NCI-H1436 (cell line): ENCODE measurements around the gene TRMT10C.
"Not testable (repeated sequence)": the region's sequence is repeated elsewhere in the genome, so short reads cannot be mapped to it uniquely, and the experiment has no call there.

ENCODE experiments used
- DNase-seq: peaks from one replicate; lab custom pipeline; 2025; lab: John Stamatoyannopoulos, UW

TRMT10C gene

GRCh38 chr3:101561630-101562328, at the start of gene TRMT10C:
TRMT10C (plus strand) TSS chr3:101561868; CDS start chr3:101564782, 2,914 bp downstream.
- peak; percentile 91 for DNase-seq

GRCh38 chr3:101512396-101512645, 49.3 kb upstream of the TRMT10C start:
- no peak for DNase-seq

DNA sequence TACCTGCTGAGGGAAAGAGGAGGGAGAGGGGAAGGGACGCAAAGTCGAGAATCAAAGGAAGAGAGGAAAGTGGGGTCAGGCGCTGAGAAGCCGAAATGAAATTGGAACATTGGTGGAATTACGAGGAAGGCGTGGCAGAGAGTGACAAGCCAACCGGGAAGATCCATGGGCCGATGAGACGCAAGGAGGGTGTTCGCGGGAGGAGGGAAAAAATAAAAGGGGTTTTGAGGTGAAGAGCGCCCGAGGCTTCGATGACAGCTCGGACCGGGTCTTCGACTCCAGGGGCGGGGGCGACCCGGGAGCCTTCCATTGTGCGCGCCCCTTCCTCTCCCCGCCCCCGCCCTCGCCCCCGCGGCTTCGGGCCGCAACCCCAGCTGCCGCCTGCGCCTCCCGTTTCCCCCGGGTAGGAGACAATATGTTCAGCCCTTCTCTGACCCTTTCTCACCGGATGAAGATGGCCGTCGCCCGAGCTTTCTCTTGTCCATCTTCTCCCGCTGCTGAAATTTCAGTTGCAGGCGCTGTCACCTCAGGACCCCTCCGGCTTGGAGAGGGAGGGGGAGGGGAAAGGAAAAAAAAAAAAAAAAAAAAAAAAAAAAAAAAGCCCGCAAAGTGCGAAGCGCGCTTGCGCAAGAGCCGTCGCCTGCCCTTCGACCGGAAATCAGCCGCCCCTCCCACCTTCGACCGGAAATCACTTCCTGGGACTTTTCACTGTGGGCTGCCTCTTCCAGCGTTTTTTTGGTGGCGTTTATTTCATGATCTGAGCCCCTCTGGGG, 48.8 kb upstream of the TRMT10C start, which contains the start of gene SENP7:
TSS of gene SENP7 (minus strand) at position 567 of the 773 bp plus-strand sequence. CDS start at position 485, 82 bp downstream.
- DNase-seq = peak; percentile 85

GRCh38 chr3:101513419-101513986, 48.2 kb upstream of the TRMT10C start:
- peak; percentile 67 for DNase-seq

DNA sequence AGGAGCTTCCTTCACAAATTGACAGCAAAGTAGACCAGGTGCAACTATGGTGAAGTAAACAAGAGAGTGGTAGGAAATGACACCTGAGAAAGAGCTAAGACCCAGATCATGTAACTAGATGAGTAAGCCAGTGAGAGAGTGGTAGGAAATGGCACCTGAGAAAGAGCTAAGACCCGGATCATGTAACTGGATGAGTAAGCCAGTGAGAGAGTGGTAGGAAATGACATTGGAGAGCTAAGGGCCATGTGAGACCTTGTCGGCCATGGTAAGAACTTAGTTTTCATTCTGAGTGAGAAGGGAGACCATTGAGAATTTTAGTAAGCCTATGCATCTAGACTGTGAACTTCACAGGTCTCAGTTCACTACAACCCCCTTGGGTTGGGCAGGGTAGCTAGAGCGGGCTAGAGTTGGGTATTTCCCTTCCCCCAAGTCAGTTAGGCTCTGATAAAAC, 43.2 kb upstream of the TRMT10C start:
- no peak for DNase-seq

DNA sequence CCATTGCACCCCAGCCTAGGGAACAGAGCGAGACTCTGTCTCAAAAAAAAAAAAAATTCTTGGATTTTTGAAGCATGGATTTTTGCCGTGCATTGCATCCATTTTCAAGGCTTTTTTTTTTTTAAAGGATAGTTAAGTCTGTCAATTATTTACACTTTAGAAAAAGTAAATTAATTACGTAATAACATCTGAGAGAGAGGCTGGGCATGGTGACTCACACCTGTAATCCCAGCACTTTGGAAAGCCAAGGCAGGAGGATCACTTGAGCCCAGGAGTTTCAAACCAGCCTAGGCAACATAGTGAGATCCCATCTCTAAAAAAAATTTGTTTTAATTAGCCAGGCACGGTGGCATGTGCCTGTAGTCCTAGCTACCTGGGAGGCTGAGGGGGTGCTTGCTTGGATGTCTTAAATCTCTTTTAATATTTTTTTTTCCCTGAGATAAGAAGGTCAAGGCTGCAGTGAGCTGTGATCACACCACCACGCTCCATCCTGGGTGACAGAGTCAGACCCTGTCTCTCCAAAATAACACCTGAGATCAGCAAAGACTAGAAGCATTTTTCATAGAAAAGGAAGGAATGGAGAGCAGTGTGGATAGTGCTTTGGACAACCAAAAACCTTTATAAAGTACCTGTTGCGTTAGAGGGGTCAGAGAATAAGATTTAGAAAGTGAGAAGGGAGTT, 41.8 kb upstream of the TRMT10C start:
- no peak for DNase-seq

DNA sequence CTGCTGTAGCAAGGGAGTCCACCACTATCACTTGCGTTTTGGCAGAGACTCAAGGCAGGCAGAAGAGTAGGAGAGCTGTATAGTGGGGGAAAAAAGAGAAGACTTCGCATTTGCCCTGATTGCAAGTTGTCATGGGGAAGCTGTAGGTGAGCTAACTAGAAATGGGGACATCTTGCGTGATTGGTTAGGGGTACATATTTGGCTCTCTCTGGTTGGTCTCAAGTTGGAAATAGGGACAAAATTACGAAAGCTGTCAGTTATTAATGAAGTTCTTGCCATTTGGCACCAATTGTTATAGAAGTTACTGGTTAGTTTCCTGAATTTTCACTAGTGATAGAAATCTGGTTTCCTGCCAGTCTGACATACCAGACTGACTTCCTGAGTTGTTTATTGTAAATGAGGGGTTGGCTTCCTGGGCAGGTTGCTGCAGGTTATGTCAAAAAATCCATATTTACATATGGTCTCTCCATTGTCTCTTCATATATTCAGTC, 40.4 kb upstream of the TRMT10C start:
- DNase-seq = no peak

GRCh38 chr3:101527441-101527840, 34.2 kb upstream of the TRMT10C start:
- no peak for DNase-seq

DNA sequence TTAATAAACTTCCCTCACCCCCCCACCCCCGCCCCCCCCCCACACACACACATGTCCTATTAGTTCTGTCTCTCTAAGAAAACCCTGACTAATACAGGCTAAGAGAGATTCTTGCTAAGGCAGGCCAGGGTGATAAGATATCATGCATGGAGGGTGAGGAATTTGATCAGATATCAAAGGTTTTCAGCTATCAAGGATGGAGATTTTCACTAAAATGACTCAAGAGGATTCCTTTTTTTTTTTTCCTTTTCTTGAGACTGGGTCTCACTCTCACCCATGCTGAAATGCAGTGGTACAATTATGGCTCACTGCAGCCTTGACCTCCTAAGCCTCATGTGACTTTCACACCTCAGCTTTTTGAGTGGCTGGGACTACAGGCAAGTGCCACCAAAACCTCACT, 33.8 kb upstream of the TRMT10C start:
- DNase-seq = no peak

DNA sequence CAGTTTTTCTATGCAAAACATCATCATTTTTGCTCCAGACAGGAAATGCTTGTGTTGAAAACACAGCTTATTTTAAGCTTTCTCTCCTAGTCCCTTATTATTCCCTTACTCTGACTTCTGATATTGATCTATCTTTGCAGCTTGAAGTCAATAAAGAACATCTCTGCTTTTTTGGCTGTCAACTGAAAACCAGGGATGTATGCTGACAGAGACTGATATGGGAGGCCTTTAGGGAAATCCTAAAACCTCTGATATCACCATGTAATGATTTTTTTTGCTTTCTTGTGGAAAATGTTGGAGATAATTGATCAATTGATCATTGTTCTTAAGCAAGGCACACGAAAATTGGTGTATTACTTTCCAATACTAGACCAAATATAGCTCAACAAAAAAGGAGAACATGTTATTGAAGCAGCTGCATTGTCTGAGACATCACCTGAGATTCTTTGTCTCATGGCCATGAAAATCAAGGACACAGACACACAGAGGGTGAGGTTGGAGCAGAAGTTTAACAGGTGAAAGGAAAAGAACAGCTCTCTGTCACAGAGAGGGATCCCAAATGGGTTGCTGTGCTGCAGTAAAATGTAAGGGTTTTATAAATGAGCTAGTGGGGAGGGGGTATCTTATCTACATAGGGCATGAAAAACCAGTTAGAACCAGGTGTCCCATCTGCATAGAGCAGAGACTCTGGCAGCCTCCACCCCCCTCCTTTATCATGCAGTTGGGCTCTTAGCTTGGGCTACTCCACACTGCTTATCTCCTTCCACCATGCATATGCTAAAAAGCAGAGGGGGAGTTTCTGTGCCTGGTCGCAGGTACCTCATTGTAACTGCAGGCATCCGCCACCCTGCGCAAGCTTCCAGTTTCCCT, 31.6 kb upstream of the TRMT10C start:
- DNase-seq = no peak

DNA sequence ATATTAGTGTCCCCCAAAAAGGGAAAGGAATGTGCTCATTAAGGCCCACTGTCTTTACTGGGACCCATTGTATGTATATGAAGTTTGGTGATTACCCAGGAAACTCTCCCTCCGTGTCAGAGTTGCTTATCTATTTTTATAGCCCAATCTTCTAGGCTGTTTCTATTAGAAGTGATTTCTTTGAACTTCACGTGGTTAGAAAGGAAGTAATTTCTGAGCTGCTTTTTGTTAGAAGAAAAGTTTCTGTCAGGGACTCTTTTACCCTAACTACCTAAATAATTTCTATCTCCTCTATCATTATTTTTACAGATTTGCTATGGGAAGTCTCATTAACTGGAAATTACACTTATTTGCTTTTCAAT, 31.0 kb upstream of the TRMT10C start:
- no peak for DNase-seq

GRCh38 chr3:101531473-101532086, 30.1 kb upstream of the TRMT10C start:
- no peak for DNase-seq

DNA sequence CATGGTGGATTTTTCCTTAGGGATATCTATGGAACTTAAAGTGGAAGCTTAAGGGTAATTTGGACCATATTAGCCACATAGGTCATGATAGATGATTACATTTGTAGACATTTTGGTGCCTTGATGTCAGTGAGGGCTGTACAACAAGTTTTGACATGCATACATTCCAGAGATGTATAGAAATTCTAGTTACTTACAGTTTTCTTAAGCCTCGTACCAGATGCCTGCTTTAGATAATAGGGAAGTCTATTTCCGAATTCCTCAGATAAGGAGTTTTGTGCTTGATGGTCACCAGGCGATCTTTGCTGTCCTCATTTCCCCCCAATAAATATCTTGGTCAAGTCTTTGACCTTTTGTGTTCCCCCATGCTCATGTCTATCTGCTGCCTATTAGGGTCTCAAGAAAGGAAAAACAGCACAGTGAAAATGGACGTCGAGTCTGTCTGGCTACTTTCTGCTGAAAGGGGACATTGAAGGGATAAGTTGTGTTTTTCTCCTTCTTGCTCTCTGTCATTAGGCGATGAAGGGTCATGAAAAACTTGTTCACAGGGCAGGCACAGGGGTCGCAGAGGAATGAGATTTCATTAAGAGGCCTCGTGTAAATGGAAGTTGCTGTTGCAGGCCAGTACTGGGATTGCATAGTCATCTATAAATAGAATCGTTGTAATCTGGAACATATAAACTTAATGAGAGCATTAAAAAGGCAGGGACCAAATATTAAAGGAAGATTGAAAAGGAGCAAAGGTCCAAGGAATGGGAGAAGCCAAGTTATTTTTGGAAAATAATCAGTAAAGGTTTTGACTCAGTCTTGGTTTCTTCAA, 28.7 kb upstream of the TRMT10C start:
- no peak for DNase-seq

DNA sequence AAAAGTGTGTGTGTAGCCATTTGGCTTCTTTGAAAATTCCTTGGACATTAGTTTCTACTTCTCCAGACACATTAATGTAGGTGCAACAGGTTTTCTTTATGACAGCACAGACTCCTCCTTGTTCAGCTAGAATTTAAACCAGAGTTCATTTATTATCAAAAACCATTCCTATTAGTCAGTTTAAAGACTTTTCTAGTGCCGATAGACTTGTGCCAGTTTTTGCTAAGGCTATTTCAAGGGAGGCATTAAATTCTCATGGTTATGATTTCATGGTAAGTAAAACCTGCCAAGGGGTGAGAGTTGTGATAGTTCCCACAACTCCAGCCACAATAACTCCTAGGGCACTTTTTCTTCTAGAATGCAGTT, 28.1 kb upstream of the TRMT10C start:
- DNase-seq = no peak

DNA sequence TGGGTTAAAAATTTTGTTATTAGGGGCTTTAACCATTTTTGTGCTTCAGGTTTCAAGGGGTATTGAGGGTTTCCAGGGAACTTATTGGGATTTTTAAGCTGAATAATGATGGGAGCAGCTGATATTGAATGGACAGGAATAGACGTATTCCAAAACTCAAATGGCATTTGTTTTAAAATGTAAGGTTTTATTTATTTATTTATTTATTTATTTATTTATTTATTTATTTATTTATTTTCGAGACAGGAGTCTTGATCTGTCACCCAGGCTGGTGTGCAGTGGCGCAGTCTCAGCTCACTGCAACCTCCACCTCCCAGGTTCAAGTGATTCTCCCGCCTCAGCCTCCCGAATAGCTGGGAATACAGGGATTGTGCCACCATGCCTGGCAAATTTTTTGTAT, 26.4 kb upstream of the TRMT10C start:
- no peak for DNase-seq

GRCh38 chr3:101536266-101536665, 25.4 kb upstream of the TRMT10C start:
- DNase-seq = no peak

- DNase-seq = not testable (repeated sequence)
Measured at GRCh38 chr3:101536955-101537354, 24.7 kb upstream of the TRMT10C start.

- DNase-seq = no peak
Measured at GRCh38 chr3:101542957-101543356, 18.7 kb upstream of the TRMT10C start.

DNA sequence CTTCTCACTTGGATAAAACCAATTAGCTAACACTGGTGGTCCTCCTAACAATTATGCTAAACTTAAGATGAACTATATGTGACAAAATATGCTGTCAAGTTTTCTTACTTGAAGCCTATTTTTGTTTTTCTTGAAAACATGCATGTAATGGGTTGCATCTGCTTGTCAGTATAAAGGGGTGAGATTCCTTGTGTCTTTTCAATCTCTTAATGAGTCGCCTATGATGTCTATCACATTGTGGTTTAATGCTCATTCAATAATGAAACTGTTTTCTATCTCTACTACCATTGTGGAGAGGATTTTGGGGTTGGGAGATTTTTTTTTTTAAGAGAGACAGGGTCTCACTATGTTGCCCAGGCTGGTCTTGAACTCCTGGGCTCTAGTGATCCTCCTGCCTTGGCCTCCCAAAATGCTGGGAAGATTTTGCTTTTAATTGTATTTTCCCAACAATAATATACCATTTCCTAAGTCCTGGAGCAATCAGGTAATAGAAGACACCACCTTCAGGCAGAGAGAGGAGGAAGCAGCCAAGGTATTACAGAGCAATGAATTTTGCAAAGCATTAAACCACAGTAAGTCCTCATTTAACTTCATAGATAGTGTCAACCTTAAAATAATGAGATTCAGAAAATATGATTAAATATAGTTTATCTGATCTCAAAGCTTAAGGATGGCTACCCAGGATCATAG, 17.4 kb upstream of the TRMT10C start:
- no peak for DNase-seq
